CD4-positive, alpha-beta T cell (primary cell): ENCODE results near the gene PNLIPRP2. TPM values are rescaled to one million over a fixed set of nuclear protein-coding genes. Genes with fewer than 3 reads are reported as not detected.

Experiments
- ATAC-seq: fragments of 200-7000 bp; cut with Tn5 transposase; one replicate; pipeline ENCODE4 v1.10.0; 2022; ENCODE audit warnings: mild to moderate bottlenecking; ENCODE audit not compliant: poor library complexity
- CTCF ChIA-PET: fragments of 350-600 bp; sonication (Branson Sonifier 250); formaldehyde crosslinking; loops from one replicate; lab custom pipeline; 2021; ENCODE audit warnings: antibody characterized with exemption, inconsistent platforms; lab: Charles Lee
- POLR2A ChIA-PET: fragments of 350-600 bp; sonication (Branson Sonifier 250); formaldehyde crosslinking; loops from one replicate; lab custom pipeline; 2021; ENCODE audit warnings: antibody characterized with exemption, inconsistent platforms; lab: Charles Lee
- DNase-seq, 14 experiments: peaks; one replicate each; pipeline ENCODE4 v3.0.0-alpha.2; 2013 to 2020; ENCODE audit warnings: mixed read lengths in 2 of 14
- H3K27ac ChIP-seq, 2 donors: one replicate each; pipeline versions ENCODE4 v1.5.1 to v1.7.0; 2013; ENCODE audit warnings: low read length in 2 of 2, low read depth in 1 of 2, mild to moderate bottlenecking in 1 of 2
- H3K27me3 ChIP-seq, 2 experiments: 1 replicate in 1 of 2; 2 replicates in 1 of 2; pipeline versions ENCODE4 v1.6.1 to v1.7.0; 2013; ENCODE audit warnings: low read length in 2 of 2, control low read depth in 1 of 2, mild to moderate bottlenecking in 1 of 2, moderate library complexity in 1 of 2; ENCODE audit not compliant: insufficient read depth in 2 of 2, control insufficient read depth in 1 of 2
- H3K36me3 ChIP-seq: one replicate; pipeline ENCODE4 v1.6.1; 2013; ENCODE audit warnings: low read length, control low read depth; ENCODE audit not compliant: insufficient read depth
- H3K4me1 ChIP-seq: one replicate; pipeline ENCODE4 v1.6.1; 2013; ENCODE audit warnings: low read length, control low read depth; ENCODE audit not compliant: insufficient read depth
- H3K4me3 ChIP-seq: one replicate; pipeline ENCODE4 v1.5.1; 2013; ENCODE audit warnings: mild to moderate bottlenecking, low read length, moderate library complexity
- H3K9me3 ChIP-seq, 2 experiments: 1 replicate in 1 of 2; 2 replicates in 1 of 2; pipeline versions ENCODE4 v1.6.1 to v1.7.0; 2013; ENCODE audit warnings: low read length in 2 of 2, mild to moderate bottlenecking in 2 of 2, control low read depth in 1 of 2, moderate library complexity in 1 of 2; ENCODE audit not compliant: control insufficient read depth in 1 of 2, insufficient read depth in 1 of 2
- H3K27ac Mint-ChIP-seq: one replicate; pipeline ENCODE4 v1.8.0; 2020; ENCODE audit warnings: mixed read lengths
- H3K27me3 Mint-ChIP-seq: one replicate; pipeline ENCODE4 v1.8.0; 2021; ENCODE audit warnings: mixed read lengths
- H3K36me3 Mint-ChIP-seq: one replicate; pipeline ENCODE4 v1.8.0; 2021; ENCODE audit warnings: low read depth, mixed read lengths
- H3K4me1 Mint-ChIP-seq: one replicate; pipeline ENCODE4 v1.8.0; 2021; ENCODE audit warnings: low read depth, mixed read lengths
- H3K4me3 Mint-ChIP-seq: one replicate; pipeline ENCODE4 v1.8.0; 2020; ENCODE audit warnings: mild to moderate bottlenecking, mixed read lengths
- H3K9me3 Mint-ChIP-seq: one replicate; pipeline ENCODE4 v1.8.0; 2020; ENCODE audit warnings: mixed read lengths
- CTCF ChIP-seq: fragments of 200-600 bp; IDR thresholded peaks from one replicate; pipeline ENCODE4 v1.8.0; 2022; ENCODE audit warnings: antibody characterized with exemption, mild to moderate bottlenecking
- intact Hi-C, 2 experiments: fragments of 100-400 bp; cut with DNase I in 1 of 2; cut with micrococcal nuclease in 1 of 2; formaldehyde crosslinking; loops; one replicate each; pipeline versions ENCODE4 v1.15.1 to v1.9.0; 2023 to 2025; cut with DNase I, micrococcal nuclease
- total RNA-seq, 174 experiments: library from RNA in 2 of 174; stranded (reverse) in 2 of 174; gene quantifications; one replicate each; pipeline ENCODE4 v1.2.3 and lab custom pipeline; 2021 to 2026

Gene PNLIPRP2
- total RNA-seq, 2 experiments from 2014 or later, result not detected

- POLR2A ChIA-PET, result no interaction called here
- H3K4me1 Mint-ChIP-seq, result no peaks in the 10 kb centered on the region
Measured at GRCh38 chr10:116632596-116633215, 12.0 kb downstream of the PNLIPRP2 start.

GRCh38 chr10:116633216-116633600 is 12.5 kb downstream of the PNLIPRP2 start:
- no peak for DNase-seq
- H3K9me3 ChIP-seq, result peaks cover 0 to 4% of the 10 kb centered on the region in 2 experiments
- no peak overlapping the region for H3K4me3 Mint-ChIP-seq
- ChIA-PET CTCF (no interaction called here), POLR2A (no interaction called here)
- H3K27ac Mint-ChIP-seq, result no peak overlapping the region
- no peaks in the 10 kb centered on the region for H3K4me1 ChIP-seq
- H3K9me3 Mint-ChIP-seq, result peaks cover 2% of the 10 kb centered on the region
- H3K27ac ChIP-seq, result no peak overlapping the region
- no peaks in the 10 kb centered on the region for H3K36me3 ChIP-seq
- no peak overlapping the region for H3K4me3 ChIP-seq
- peaks cover 10 to 11% of the 10 kb centered on the region in 2 experiments for H3K27me3 ChIP-seq
- no peak for TF ChIP-seq CTCF
- H3K4me1 Mint-ChIP-seq, result no peaks in the 10 kb centered on the region
- no peak for ATAC-seq
- H3K36me3 Mint-ChIP-seq, result no peaks in the 10 kb centered on the region
- H3K27me3 Mint-ChIP-seq, result peaks cover 37% of the 10 kb centered on the region
- intact Hi-C loops, result no loop called here

More at GRCh38 chr10:116632596-116633215, 12.0 kb downstream of the PNLIPRP2 start:
- Histone ChIP-seq H3K27ac (no peak overlapping the region), H3K4me1 (no peaks in the 10 kb centered on the region), H3K9me3 (peaks cover 0 to 4% of the 10 kb centered on the region in 2 experiments), H3K4me3 (no peak overlapping the region), H3K27me3 (peaks cover 10 to 14% of the 10 kb centered on the region in 2 experiments), H3K36me3 (no peaks in the 10 kb centered on the region)
- TF ChIP-seq CTCF, result no peak
- no peak overlapping the region for H3K27ac Mint-ChIP-seq
- CTCF ChIA-PET, result interaction anchor here (1.3 kb wide), 1 partner anchor 49 kb away, joined by 3 read pairs; no protein-coding TSS in a partner anchor
- ATAC-seq (no peak), DNase-seq (no peak)
- H3K27me3 Mint-ChIP-seq, result peaks cover 37% of the 10 kb centered on the region
- no peaks in the 10 kb centered on the region for H3K36me3 Mint-ChIP-seq
- intact Hi-C loops, result no loop called here
- H3K4me3 Mint-ChIP-seq, result no peak overlapping the region
- H3K9me3 Mint-ChIP-seq, result peaks cover 2% of the 10 kb centered on the region

GRCh38 chr10:116634126-116634975 is 13.6 kb downstream of the PNLIPRP2 start:
- Histone ChIP-seq H3K36me3 (no peaks in the 10 kb centered on the region), H3K27ac (no peak overlapping the region), H3K27me3 (peaks cover 10 to 11% of the 10 kb centered on the region in 2 experiments), H3K9me3 (peaks cover 0 to 4% of the 10 kb centered on the region in 2 experiments), H3K4me1 (no peaks in the 10 kb centered on the region), H3K4me3 (no peak overlapping the region)
- DNase-seq (no peak), ATAC-seq (no peak)
- no peak overlapping the region for H3K4me3 Mint-ChIP-seq
- peaks cover 31% of the 10 kb centered on the region for H3K27me3 Mint-ChIP-seq
- H3K27ac Mint-ChIP-seq, result no peak overlapping the region
- intact Hi-C loops, result no loop called here
- ChIA-PET CTCF (no interaction called here), POLR2A (no interaction called here)
- TF ChIP-seq CTCF, result no peak
- peaks cover 2% of the 10 kb centered on the region for H3K9me3 Mint-ChIP-seq
- no peaks in the 10 kb centered on the region for H3K4me1 Mint-ChIP-seq
- H3K36me3 Mint-ChIP-seq, result no peaks in the 10 kb centered on the region
